ENCODE results near the gene PAPPA2. TPM values are rescaled to one million over a fixed set of nuclear protein-coding genes. Genes with fewer than 3 reads are reported as not detected.

The PAPPA2 gene
- total and polyA plus RNA-seq, 9 of the 15 experiments (the other 6 are each of a cell fraction or from before 2014, with no cell fraction given) = 0.01 to 0.15 (median 0.05) TPM; not detected in 2

GRCh38 chr1:176440176-176440575 is 22.8 kb upstream of the PAPPA2 start:
- TF ChIP-seq KHSRP (IDR thresholded peaks at IDR 0.05) (no peak), MAZ (CRISPR knock-in tag; conservative IDR thresholded peaks at IDR 0.05 in 1 of 2, IDR thresholded peaks at IDR 0.05 in 1 of 2) (no peak), PML (IDR thresholded peaks at IDR 0.05; ENCODE audit: low read length) (no peak), MTA2 (IDR thresholded peaks at IDR 0.05; ENCODE audit: low read depth) (no peak), SPI1 (IDR thresholded peaks at IDR 0.05; ENCODE audit: borderline replicate concordance, low read depth, low read length) (no peak)
- 0% methylated on average over 2 of the region's 2 CpGs for WGBS (ENCODE audit: insufficient coverage, low coverage, missing lambda C conversion rate)
- BruUV-seq (replicated peaks) = no TSS peak
- H3K36me3 ChIP-seq (ENCODE audit: control insufficient read depth, insufficient read depth, low read length) = no peaks in the 10 kb centered on the region
- H3K27ac ChIP-seq (ENCODE audit: extremely low read depth, low read depth, low read length) = no peak overlapping the region
- ChIA-PET POLR2A (interaction anchor here (0.5 kb wide), 1 partner anchor 437 kb away, joined by 3 read pairs; no protein-coding TSS in a partner anchor), CTCF (ENCODE audit: low intra/inter-chr PET ratio) (no interaction called here)
- H3K9ac ChIP-seq (ENCODE audit: insufficient read depth in 1 of 2, low read depth in 2 of 2, low read length in 2 of 2) = no peak overlapping the region
- DNase-seq (ENCODE audit: extremely low read depth in 1 of 4, low spot score in 3 of 4) (no peak), FAIRE-seq (no peak), ATAC-seq (no peak)
- intact Hi-C loops (cut with micrococcal nuclease) = no loop called here
- H3K4me2 ChIP-seq (ENCODE audit: insufficient read depth, low read length) = no peak overlapping the region
- no peak overlapping the region for H2AFZ ChIP-seq (ENCODE audit: low read depth, low read length)
- H3K4me3 ChIP-seq = no peak overlapping the region
- H4K20me1 ChIP-seq (replicated peaks; ENCODE audit: control insufficient read depth, insufficient read depth, low read length) = no peaks in the 10 kb centered on the region
- no peaks in the 10 kb centered on the region for H3K4me1 ChIP-seq (replicated peaks in 1 of 2; ENCODE audit: control insufficient read depth in 2 of 2, insufficient read depth in 2 of 2, low read length in 2 of 2)
- H3K9me3 ChIP-seq (replicated peaks; ENCODE audit: control insufficient read depth, insufficient read depth, low read depth, low read length) = no peaks in the 10 kb centered on the region
- H3K27me3 ChIP-seq (ENCODE audit: control insufficient read depth in 2 of 2, insufficient read depth in 2 of 2, low read length in 2 of 2) = no peaks in the 10 kb centered on the region
- H3K79me2 ChIP-seq (ENCODE audit: control insufficient read depth, insufficient read depth, low read length) = no peaks in the 10 kb centered on the region
- no peaks in the 10 kb centered on the region for H3K9me1 ChIP-seq (ENCODE audit: control insufficient read depth, insufficient read depth, low read length)
- in situ Hi-C loops (cut with MboI) = no loop called here

GRCh38 chr1:176444286-176444685 is 18.7 kb upstream of the PAPPA2 start:
- Histone ChIP-seq H3K9me3 (replicated peaks; ENCODE audit: control insufficient read depth, insufficient read depth, low read depth, low read length) (no peaks in the 10 kb centered on the region), H3K4me1 (replicated peaks in 1 of 2; ENCODE audit: control insufficient read depth in 2 of 2, insufficient read depth in 2 of 2, low read length in 2 of 2) (no peaks in the 10 kb centered on the region), H3K9me1 (ENCODE audit: control insufficient read depth, insufficient read depth, low read length) (no peaks in the 10 kb centered on the region), H3K79me2 (ENCODE audit: control insufficient read depth, insufficient read depth, low read length) (no peaks in the 10 kb centered on the region), H3K4me2 (ENCODE audit: insufficient read depth, low read length) (no peak overlapping the region), H3K9ac (ENCODE audit: insufficient read depth in 1 of 2, low read depth in 2 of 2, low read length in 2 of 2) (no peak overlapping the region), H4K20me1 (replicated peaks; ENCODE audit: control insufficient read depth, insufficient read depth, low read length) (no peaks in the 10 kb centered on the region), H3K27ac (ENCODE audit: extremely low read depth, low read depth, low read length) (no peak overlapping the region), H3K36me3 (ENCODE audit: control insufficient read depth, insufficient read depth, low read length) (no peaks in the 10 kb centered on the region), H3K4me3 (no peak overlapping the region), H2AFZ (ENCODE audit: low read depth, low read length) (no peak overlapping the region), H3K27me3 (ENCODE audit: control insufficient read depth in 2 of 2, insufficient read depth in 2 of 2, low read length in 2 of 2) (0 out of 5 replicates have a peak, but pooled peaks cover 0 to 4% of the 10 kb centered on the region in 2 experiments)
- no peak for ATAC-seq
- POLR2A ChIA-PET = interaction anchor here (0.6 to 0.8 kb wide), 3 partner anchors 8 to 593 kb away, joined by 3 to 4 read pairs (median 3); no protein-coding TSS in a partner anchor
- WGBS (ENCODE audit: insufficient coverage, low coverage, missing lambda C conversion rate) = 0% methylated on average over 4 of the region's 4 CpGs
- in situ Hi-C loops (cut with MboI) = no loop called here
- no peak for DNase-seq (ENCODE audit: extremely low read depth in 1 of 4, low spot score in 3 of 4)
- FAIRE-seq = no peak
- intact Hi-C loops (cut with micrococcal nuclease) = no loop called here
- CTCF ChIA-PET (ENCODE audit: low intra/inter-chr PET ratio) = no interaction called here
- BruUV-seq (replicated peaks) = no TSS peak
- TF ChIP-seq CTCFL (IDR thresholded peaks at IDR 0.05; ENCODE audit: borderline replicate concordance, insufficient read depth, low read depth, low read length, poor library complexity, severe bottlenecking) = no peak
- no peak for TF ChIP-seq ATF6 (CRISPR knock-in tag; IDR thresholded peaks at IDR 0.05)
- TF ChIP-seq HDAC1 (IDR thresholded peaks at IDR 0.05) = no peak
- TF ChIP-seq FOS (IDR thresholded peaks at IDR 0.05; ENCODE audit: extremely low read depth, insufficient read length) = no peak
- TF ChIP-seq BMI1 (IDR thresholded peaks at IDR 0.05; ENCODE audit: low read length) = no peak
